Measurements from ENCODE around the gene ATP2B2. TPM values are rescaled to one million over a fixed set of nuclear protein-coding genes. Genes with fewer than 3 reads are reported as not detected.

ATP2B2 gene
- total RNA-seq, 4 donors from 2014 or later: 0.11 to 0.42 (median 0.15) TPM; not detected in 1

GRCh38 chr3:10508235-10508618 lies 2.8 kb upstream of the ATP2B2 start:
- no peak overlapping the region for H3K4me3 ChIP-seq (replicated peaks in 1 of 3)
- TF ChIP-seq CTCF (IDR thresholded peaks at IDR 0.05) (no peak), POLR2A (IDR thresholded peaks at IDR 0.05) (no peak)
- H3K36me3 ChIP-seq: no peaks in the 10 kb centered on the region
- 81 to 85% methylated on average over 3 of the region's 3 CpGs for WGBS, 2 donors
- intact Hi-C loops (cut with DNase I): no loop called here
- no peaks in the 10 kb centered on the region for H3K27me3 ChIP-seq
- no peak overlapping the region for H3K27ac ChIP-seq
- peaks cover 0 to 9% of the 10 kb centered on the region in 2 donors for H3K4me1 ChIP-seq
- DNase-seq: no peak
- H3K9me3 ChIP-seq: no peaks in the 10 kb centered on the region

GRCh38 chr3:10507331-10507730 lies 1.9 kb upstream of the ATP2B2 start:
- H3K27me3 ChIP-seq: no peaks in the 10 kb centered on the region
- H3K4me3 ChIP-seq (replicated peaks in 1 of 3): no peak overlapping the region
- no peaks in the 10 kb centered on the region for H3K9me3 ChIP-seq
- peaks cover 0 to 9% of the 10 kb centered on the region in 2 donors for H3K4me1 ChIP-seq
- WGBS, 2 donors: 82 to 94% methylated on average over 6 to 9 of the region's 9 CpGs
- no peaks in the 10 kb centered on the region for H3K36me3 ChIP-seq
- no peak for DNase-seq
- intact Hi-C loops (cut with DNase I): no loop called here
- no peak for TF ChIP-seq CTCF (IDR thresholded peaks at IDR 0.05)
- no peak for TF ChIP-seq POLR2A (IDR thresholded peaks at IDR 0.05)
- H3K27ac ChIP-seq: no peak overlapping the region

- DNase-seq: no peak
- Histone ChIP-seq H3K9me3 (no peaks in the 10 kb centered on the region), H3K36me3 (no peaks in the 10 kb centered on the region), H3K4me3 (replicated peaks in 1 of 3) (no peak overlapping the region), H3K27ac (no peak overlapping the region), H3K4me1 (peaks cover 0 to 9% of the 10 kb centered on the region in 2 donors), H3K27me3 (no peaks in the 10 kb centered on the region)
- TF ChIP-seq CTCF (IDR thresholded peaks at IDR 0.05): no peak
- TF ChIP-seq POLR2A (IDR thresholded peaks at IDR 0.05): no peak
- intact Hi-C loops (cut with DNase I): no loop called here
- WGBS, 2 donors: 79 to 89% methylated on average over 11 to 14 of the region's 14 CpGs
Observed at GRCh38 chr3:10506696-10507095, 1.3 kb upstream of the ATP2B2 start.

GRCh38 chr3:10505791-10506585 lies 602 bp upstream of the ATP2B2 start:
- intact Hi-C loops (cut with DNase I): no loop called here
- Histone ChIP-seq H3K27ac (no peak overlapping the region), H3K4me1 (peaks cover 0 to 9% of the 10 kb centered on the region in 2 donors), H3K36me3 (no peaks in the 10 kb centered on the region), H3K9me3 (no peaks in the 10 kb centered on the region), H3K27me3 (no peaks in the 10 kb centered on the region), H3K4me3 (replicated peaks in 1 of 3) (peak overlapping the region in 1 of 3 donors; percentile 13)
- 22 to 25% methylated on average over 16 to 22 of the region's 22 CpGs for WGBS, 2 donors
- no peak for DNase-seq
- no peak for TF ChIP-seq CTCF (IDR thresholded peaks at IDR 0.05)
- TF ChIP-seq POLR2A (IDR thresholded peaks at IDR 0.05): no peak

Measured in thyroid gland (tissue), 4 donors.